HepG2 (cell line): ENCODE data around the gene SERPINB6. TPM values are rescaled to one million over a fixed set of nuclear protein-coding genes. Genes with fewer than 3 reads are reported as not detected.
A peak's percentile ranks its signal among the peaks of the same experiment; 100 is the strongest.

Experiments
- ELF4 ChIP-seq: sonication (generic); formaldehyde crosslinking; IDR thresholded peaks from 2 replicates; pipeline ENCODE4 v1.5.0; 2020; ENCODE audit warnings: missing genetic modification reagents, mild to moderate bottlenecking, moderate library complexity, borderline replicate concordance
- FOXA1 ChIP-seq, 2 experiments: fragments of 450-650 bp in 1 of 2; sonication (generic) in 1 of 2; formaldehyde crosslinking in 1 of 2; IDR thresholded peaks; 2 replicates each; pipeline versions ENCODE4 v1.4.0 to v1.6.1; 2016 to 2020; ENCODE audit warnings: missing genetic modification reagents in 1 of 2
- NKX3-1 ChIP-seq: sonication (generic); formaldehyde crosslinking; IDR thresholded peaks from 2 replicates; pipeline ENCODE4 v1.5.0; 2020; ENCODE audit warnings: missing genetic modification reagents
- NR2F1 ChIP-seq, 2 experiments: fragments of 450-650 bp in 1 of 2; formaldehyde crosslinking in 1 of 2; IDR thresholded peaks; 2 replicates each; pipeline versions ENCODE4 v1.5.0 to v1.6.1; 2016 to 2020; ENCODE audit warnings: mild to moderate bottlenecking in 1 of 2, missing compliant biosample characterization in 1 of 2, missing genetic modification reagents in 1 of 2, moderate library complexity in 1 of 2
- NR2F6 ChIP-seq, 2 experiments: IDR thresholded peaks; 2 replicates each; pipeline ENCODE4 v1.6.1; 2016; ENCODE audit warnings: antibody characterized with exemption in 1 of 2, mild to moderate bottlenecking in 1 of 2
- RFX1 ChIP-seq: fragments of 450-650 bp; IDR thresholded peaks from 2 replicates; pipeline ENCODE4 v1.6.1; 2017
- SNAI1 ChIP-seq: sonication (generic); formaldehyde crosslinking; IDR thresholded peaks from 2 replicates; pipeline ENCODE4 v1.5.0; 2020; ENCODE audit warnings: mild to moderate bottlenecking, missing genetic modification reagents, borderline replicate concordance
- SNAPC2 ChIP-seq: sonication (generic); formaldehyde crosslinking; IDR thresholded peaks from 2 replicates; pipeline ENCODE4 v1.8.1; 2022; ENCODE audit warnings: mild to moderate bottlenecking, missing genetic modification reagents
- TARDBP ChIP-seq: sonication (generic); formaldehyde crosslinking; IDR thresholded peaks from 2 replicates; pipeline ENCODE4 v1.8.0; 2022; ENCODE audit warnings: mild to moderate bottlenecking, missing genetic modification reagents
- TEAD3 ChIP-seq: optimal IDR thresholded peaks from 2 replicates; pipeline ENCODE3; 2016; ENCODE audit warnings: borderline replicate concordance
- TP53 ChIP-seq: sonication (generic); formaldehyde crosslinking; conservative IDR thresholded peaks from 2 replicates; pipeline ENCODE4 v1.4.0; 2020; ENCODE audit warnings: missing genetic modification reagents
- ZFAT ChIP-seq: sonication (generic); formaldehyde crosslinking; conservative IDR thresholded peaks from 2 replicates; pipeline ENCODE4 v1.8.1; 2023; ENCODE audit warnings: missing genetic modification reagents, inconsistent platforms
- ZNF224 ChIP-seq: sonication (generic); formaldehyde crosslinking; IDR thresholded peaks from 2 replicates; pipeline ENCODE4 v1.5.0; 2020; ENCODE audit warnings: mild to moderate bottlenecking, missing genetic modification reagents
- ZNF274 ChIP-seq: sonication (generic); formaldehyde crosslinking; IDR thresholded peaks from 2 replicates; pipeline ENCODE4 v1.5.1; 2020; ENCODE audit warnings: mild to moderate bottlenecking, missing genetic modification reagents
- ZNF317 ChIP-seq: sonication (generic); formaldehyde crosslinking; IDR thresholded peaks from 2 replicates; pipeline ENCODE4 v1.5.0; 2020; ENCODE audit warnings: mild to moderate bottlenecking, missing genetic modification reagents
- ZNF557 ChIP-seq: sonication (generic); formaldehyde crosslinking; IDR thresholded peaks from 2 replicates; pipeline ENCODE4 v1.4.0; 2020; ENCODE audit warnings: missing genetic modification reagents
- ZNF607 ChIP-seq: sonication (generic); formaldehyde crosslinking; IDR thresholded peaks from 2 replicates; pipeline ENCODE4 v1.5.1; 2020; ENCODE audit warnings: missing genetic modification reagents, mild to moderate bottlenecking, borderline replicate concordance
- ZNF75D ChIP-seq: sonication (generic); formaldehyde crosslinking; IDR thresholded peaks from 2 replicates; pipeline ENCODE4 v1.8.1; 2023; ENCODE audit warnings: missing genetic modification reagents, mild to moderate bottlenecking, borderline replicate concordance
- polyA plus RNA-seq, 8 experiments: library from polyadenylated mRNA; depleted of rRNA in 3 of 8; stranded (reverse) in 7 of 8; unstranded in 1 of 8; fragments of >200 nt; fragmentation: Illumina TruSeq in 4 of 8; extraction: Trizol in 4 of 8; gene quantifications; 2 replicates each; pipeline versions ENCODE4 v1.2.1 to v1.2.3, GENCODE V29; 2011 to 2016; ENCODE audit warnings: low read depth in 4 of 8, missing spikeins in 1 of 8, mixed read lengths in 1 of 8; ENCODE audit not compliant: insufficient read depth in 1 of 8
- total RNA-seq, 5 experiments: library from RNA; depleted of rRNA; stranded (reverse); fragments of >200 nt; fragmentation: Illumina TruSeq; extraction: Trizol; gene quantifications; 2 replicates each; pipeline ENCODE4 v1.2.3, GENCODE V29; 2016; ENCODE audit warnings: low read depth in 1 of 5
- TF ChIP-seq, protein P1 (sequence below): fragments of 450-650 bp; IDR thresholded peaks from 2 replicates; pipeline ENCODE4 v1.6.1; 2016
- TF ChIP-seq, protein P2 (sequence below): sonication (generic); formaldehyde crosslinking; IDR thresholded peaks from 2 replicates; pipeline ENCODE4 v1.4.0; 2020; ENCODE audit warnings: missing genetic modification reagents; ENCODE audit errors: not compliant biosample characterization
- TF ChIP-seq, protein P3 (sequence below), 2 experiments: sonication (generic) in 1 of 2; formaldehyde crosslinking in 1 of 2; IDR thresholded peaks; 2 replicates each; pipeline versions ENCODE4 v1.5.1 to v1.6.1; 2011 to 2020; ENCODE audit warnings: borderline replicate concordance in 1 of 2, low read depth in 1 of 2, low read length in 1 of 2, mild to moderate bottlenecking in 1 of 2, missing genetic modification reagents in 1 of 2, moderate library complexity in 1 of 2

The SERPINB6 gene
- total and polyA plus RNA-seq, 2 of the 13 experiments (the other 11 are each of a cell fraction or from before 2014, with no cell fraction given) = 38.2 to 61.3 TPM

DNA sequence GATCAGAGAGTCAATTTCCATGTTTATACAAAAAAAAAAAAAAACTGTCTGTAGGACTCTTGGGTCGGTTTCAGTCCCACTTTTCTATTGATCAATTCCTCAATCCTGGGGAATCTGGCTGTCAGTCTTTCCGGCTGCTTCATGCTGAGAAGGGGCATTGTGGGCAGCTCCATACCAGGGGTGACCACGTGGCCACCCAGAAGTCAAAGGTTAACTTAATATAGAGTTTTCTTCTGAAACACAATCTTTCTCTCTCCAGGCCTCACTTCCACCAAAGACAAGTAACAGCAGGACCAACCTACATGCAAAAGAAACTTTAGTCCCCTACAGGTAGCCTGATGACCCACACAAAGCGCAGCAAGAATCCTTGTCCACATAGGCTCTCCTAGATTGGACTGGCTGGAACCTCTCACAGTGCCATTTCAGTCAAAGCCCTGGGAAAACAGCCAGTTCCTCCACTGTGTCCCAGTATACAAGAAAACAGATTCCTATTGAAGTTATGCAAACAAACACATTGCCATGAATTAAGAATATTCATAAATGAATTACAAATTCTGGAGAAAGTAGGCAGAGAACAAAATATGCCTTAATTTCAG lies 49.7 kb downstream of the SERPINB6 start (continued):
- no peak for TF ChIP-seq ELF4 (CRISPR knock-in tag)
- no peak for TF ChIP-seq ZNF607
- no peak for TF ChIP-seq FOXA1 (IDR thresholded peaks at IDR 0.05)
- TF ChIP-seq FOXA1 (CRISPR knock-in tag; IDR thresholded peaks at IDR 0.05) = no peak
- peak; percentile 71; the same call in 1 of the 2 replicates for TF ChIP-seq ZNF317
- no peak for TF ChIP-seq SNAPC2 (CRISPR knock-in tag)
- TF ChIP-seq SNAI1 (CRISPR knock-in tag) = no peak
- TF ChIP-seq ZFAT (CRISPR knock-in tag) = no peak
- TF ChIP-seq, protein P1, sequence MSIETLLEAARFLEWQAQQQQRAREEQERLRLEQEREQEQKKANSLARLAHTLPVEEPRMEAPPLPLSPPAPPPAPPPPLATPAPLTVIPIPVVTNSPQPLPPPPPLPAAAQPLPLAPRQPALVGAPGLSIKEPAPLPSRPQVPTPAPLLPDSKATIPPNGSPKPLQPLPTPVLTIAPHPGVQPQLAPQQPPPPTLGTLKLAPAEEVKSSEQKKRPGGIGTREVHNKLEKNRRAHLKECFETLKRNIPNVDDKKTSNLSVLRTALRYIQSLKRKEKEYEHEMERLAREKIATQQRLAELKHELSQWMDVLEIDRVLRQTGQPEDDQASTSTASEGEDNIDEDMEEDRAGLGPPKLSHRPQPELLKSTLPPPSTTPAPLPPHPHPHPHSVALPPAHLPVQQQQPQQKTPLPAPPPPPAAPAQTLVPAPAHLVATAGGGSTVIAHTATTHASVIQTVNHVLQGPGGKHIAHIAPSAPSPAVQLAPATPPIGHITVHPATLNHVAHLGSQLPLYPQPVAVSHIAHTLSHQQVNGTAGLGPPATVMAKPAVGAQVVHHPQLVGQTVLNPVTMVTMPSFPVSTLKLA = no peak
- TF ChIP-seq NR2F1 (CRISPR knock-in tag; IDR thresholded peaks at IDR 0.05) = peak in 1 of 2 experiments; percentile 42; a peak in 1 of 4 replicates
- 0 out of 2 replicates have a peak, but pooled peaks have one; percentile 18 for TF ChIP-seq TARDBP
- peak; percentile 58 for TF ChIP-seq TEAD3
- no peak for TF ChIP-seq ZNF75D (CRISPR knock-in tag)
- TF ChIP-seq, protein P2, sequence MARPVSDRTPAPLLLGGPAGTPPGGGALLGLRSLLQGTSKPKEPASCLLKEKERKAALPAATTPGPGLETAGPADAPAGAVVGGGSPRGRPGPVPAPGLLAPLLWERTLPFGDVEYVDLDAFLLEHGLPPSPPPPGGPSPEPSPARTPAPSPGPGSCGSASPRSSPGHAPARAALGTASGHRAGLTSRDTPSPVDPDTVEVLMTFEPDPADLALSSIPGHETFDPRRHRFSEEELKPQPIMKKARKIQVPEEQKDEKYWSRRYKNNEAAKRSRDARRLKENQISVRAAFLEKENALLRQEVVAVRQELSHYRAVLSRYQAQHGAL (CRISPR knock-in tag) = no peak
- no peak for TF ChIP-seq TP53 (CRISPR knock-in tag)
- no peak for TF ChIP-seq NKX3-1
- TF ChIP-seq RFX1 = no peak
- TF ChIP-seq NR2F6 (IDR thresholded peaks at IDR 0.05) = peak; percentile 56
- no peak for TF ChIP-seq NR2F6 (CRISPR knock-in tag; IDR thresholded peaks at IDR 0.05)
- no peak for TF ChIP-seq ZNF274 (CRISPR knock-in tag)
- TF ChIP-seq ZNF224 (CRISPR knock-in tag) = no peak
- TF ChIP-seq, protein P3, sequence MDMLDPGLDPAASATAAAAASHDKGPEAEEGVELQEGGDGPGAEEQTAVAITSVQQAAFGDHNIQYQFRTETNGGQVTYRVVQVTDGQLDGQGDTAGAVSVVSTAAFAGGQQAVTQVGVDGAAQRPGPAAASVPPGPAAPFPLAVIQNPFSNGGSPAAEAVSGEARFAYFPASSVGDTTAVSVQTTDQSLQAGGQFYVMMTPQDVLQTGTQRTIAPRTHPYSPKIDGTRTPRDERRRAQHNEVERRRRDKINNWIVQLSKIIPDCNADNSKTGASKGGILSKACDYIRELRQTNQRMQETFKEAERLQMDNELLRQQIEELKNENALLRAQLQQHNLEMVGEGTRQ (IDR thresholded peaks at IDR 0.05; ENCODE audit: low read depth, low read length) = peak; percentile 34; the same call in 1 of the 2 replicates
- TF ChIP-seq, protein P3 (CRISPR knock-in tag; IDR thresholded peaks at IDR 0.05; ENCODE audit: borderline replicate concordance) = no peak; the same call in 1 of the 2 replicates
- TF ChIP-seq ZNF557 (CRISPR knock-in tag) = no peak
